Nephron progenitor cell (in vitro differentiated cells): Measurements from ENCODE around the gene ACTBL2.
"Not testable (repeated sequence)": the region's sequence is repeated elsewhere in the genome, so short reads cannot be mapped to it uniquely, and the experiment has no call there.

Experiments
- DNase-seq: peaks from one replicate; pipeline ENCODE4 v3.0.0; 2021
- H3K27ac Mint-ChIP-seq: 2 replicates; pipeline ENCODE4 v1.8.0; 2021; ENCODE audit warnings: mild to moderate bottlenecking, moderate library complexity, mixed read lengths
- H3K27me3 Mint-ChIP-seq: 2 replicates; pipeline ENCODE4 v1.8.0; 2021; ENCODE audit warnings: mild to moderate bottlenecking, low read depth, mixed read lengths; ENCODE audit not compliant: poor library complexity
- H3K36me3 Mint-ChIP-seq: 2 replicates; pipeline ENCODE4 v1.8.0; 2021; ENCODE audit warnings: low read depth, mixed read lengths
- H3K4me1 Mint-ChIP-seq: 2 replicates; pipeline ENCODE4 v1.8.0; 2021; ENCODE audit warnings: mixed read lengths
- H3K4me3 Mint-ChIP-seq: 2 replicates; pipeline ENCODE4 v1.8.0; 2021; ENCODE audit warnings: mild to moderate bottlenecking, moderate library complexity, mixed read lengths
- H3K9me3 Mint-ChIP-seq: 2 replicates; pipeline ENCODE4 v1.8.0; 2021; ENCODE audit warnings: mild to moderate bottlenecking, moderate library complexity, mixed read lengths
- CTCF ChIP-seq: fragments of 200-600 bp; sonication (generic); IDR thresholded peaks from 2 replicates; pipeline ENCODE4 v1.5.0; 2021; ENCODE audit warnings: antibody characterized with exemption

Gene ACTBL2

DNA sequence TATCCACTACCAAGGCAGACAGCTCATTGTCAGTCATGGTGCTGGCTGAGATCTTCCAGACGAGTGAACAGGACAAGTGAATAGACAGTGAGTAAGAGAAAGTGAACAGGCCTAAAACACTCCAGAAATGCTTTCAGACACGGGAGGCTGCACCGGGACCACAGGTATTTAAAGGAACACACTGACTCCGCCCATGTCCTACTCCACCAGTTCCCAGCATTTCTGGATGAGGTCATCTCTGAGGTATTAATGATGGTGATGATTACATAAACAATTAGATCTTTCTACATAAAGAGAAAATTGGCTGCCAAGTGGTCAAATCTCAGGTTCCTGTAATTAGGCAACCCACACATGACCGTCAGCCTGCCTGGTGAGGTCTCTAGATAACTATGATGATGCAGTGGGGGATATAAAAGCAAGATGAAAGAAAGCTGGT lies at the start of gene ACTBL2:
TSS of gene ACTBL2 (minus strand) at position 141 of the 436 bp plus-strand sequence. CDS start at position 37, 104 bp downstream.
- no peak within 1 kb of the TSS for H3K27ac Mint-ChIP-seq
- no peak within 1 kb of the TSS for H3K4me3 Mint-ChIP-seq
- H3K4me1 Mint-ChIP-seq: peaks cover 4% of the 10 kb centered on the region
- TF ChIP-seq CTCF: no peak
- H3K27me3 Mint-ChIP-seq: peaks cover 3% of the 10 kb centered on the region
- H3K36me3 Mint-ChIP-seq: no peaks in the 10 kb centered on the region
- no peak for DNase-seq
- peaks cover 3% of the 10 kb centered on the region for H3K9me3 Mint-ChIP-seq

DNA sequence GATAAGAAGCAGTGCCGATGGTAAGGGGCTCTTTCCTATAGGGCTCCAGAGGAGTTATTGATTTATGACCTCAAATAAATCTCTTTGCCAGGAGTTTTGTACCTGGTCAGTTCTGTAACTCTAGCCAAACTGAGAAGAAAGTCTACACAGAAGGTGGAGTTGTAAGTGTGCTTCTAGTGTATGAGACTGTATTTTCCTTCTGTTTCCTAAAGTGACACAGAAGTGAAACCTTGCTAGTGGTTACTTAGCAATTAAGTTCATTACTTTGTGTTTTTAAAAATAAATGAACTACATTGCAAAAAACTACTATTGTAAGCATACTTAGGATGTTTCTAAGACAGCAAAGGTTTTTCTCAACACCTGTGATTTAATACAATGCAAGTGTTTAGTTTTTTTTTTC lies 48.7 kb upstream of the ACTBL2 start:
- no peaks in the 10 kb centered on the region for H3K36me3 Mint-ChIP-seq
- no peaks in the 10 kb centered on the region for H3K27me3 Mint-ChIP-seq
- TF ChIP-seq CTCF: no peak
- peaks cover 5% of the 10 kb centered on the region for H3K9me3 Mint-ChIP-seq
- no peak for DNase-seq
- no peak overlapping the region for H3K4me3 Mint-ChIP-seq
- no peak overlapping the region for H3K27ac Mint-ChIP-seq
- H3K4me1 Mint-ChIP-seq: peaks cover 37% of the 10 kb centered on the region

GRCh38 chr5:57529864-57530263 lies 47.3 kb upstream of the ACTBL2 start:
- Mint-ChIP-seq H3K27me3 (no peaks in the 10 kb centered on the region), H3K4me1 (peaks cover 46% of the 10 kb centered on the region), H3K36me3 (no peaks in the 10 kb centered on the region), H3K4me3 (no peak overlapping the region), H3K9me3 (peaks cover 5% of the 10 kb centered on the region), H3K27ac (no peak overlapping the region)
- DNase-seq: no peak
- TF ChIP-seq CTCF: no peak

DNA sequence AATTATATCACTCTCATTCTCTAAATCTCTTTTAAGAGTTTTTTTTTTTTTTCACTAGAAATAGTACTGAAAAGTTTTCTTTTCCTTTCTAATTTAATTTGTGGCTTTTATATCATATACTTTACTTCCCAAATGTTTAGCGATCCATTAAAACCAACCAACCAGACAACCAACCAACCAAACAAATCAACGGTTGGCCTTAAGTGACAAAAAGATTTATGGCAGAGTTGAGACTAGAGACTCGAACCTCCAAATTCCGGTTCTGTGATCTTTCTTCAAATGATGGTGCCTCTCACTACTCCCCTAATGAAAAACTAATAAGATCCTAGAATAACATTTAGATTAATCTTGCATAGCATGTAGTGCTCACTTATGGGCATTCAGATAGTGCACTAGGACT lies 45.3 kb upstream of the ACTBL2 start:
- Mint-ChIP-seq H3K4me3 (no peak overlapping the region), H3K36me3 (no peaks in the 10 kb centered on the region), H3K9me3 (peaks cover 5% of the 10 kb centered on the region), H3K27me3 (no peaks in the 10 kb centered on the region), H3K27ac (peak overlapping the region; percentile 73), H3K4me1 (peaks cover 58% of the 10 kb centered on the region)
- TF ChIP-seq CTCF: no peak
- DNase-seq: no peak

DNA sequence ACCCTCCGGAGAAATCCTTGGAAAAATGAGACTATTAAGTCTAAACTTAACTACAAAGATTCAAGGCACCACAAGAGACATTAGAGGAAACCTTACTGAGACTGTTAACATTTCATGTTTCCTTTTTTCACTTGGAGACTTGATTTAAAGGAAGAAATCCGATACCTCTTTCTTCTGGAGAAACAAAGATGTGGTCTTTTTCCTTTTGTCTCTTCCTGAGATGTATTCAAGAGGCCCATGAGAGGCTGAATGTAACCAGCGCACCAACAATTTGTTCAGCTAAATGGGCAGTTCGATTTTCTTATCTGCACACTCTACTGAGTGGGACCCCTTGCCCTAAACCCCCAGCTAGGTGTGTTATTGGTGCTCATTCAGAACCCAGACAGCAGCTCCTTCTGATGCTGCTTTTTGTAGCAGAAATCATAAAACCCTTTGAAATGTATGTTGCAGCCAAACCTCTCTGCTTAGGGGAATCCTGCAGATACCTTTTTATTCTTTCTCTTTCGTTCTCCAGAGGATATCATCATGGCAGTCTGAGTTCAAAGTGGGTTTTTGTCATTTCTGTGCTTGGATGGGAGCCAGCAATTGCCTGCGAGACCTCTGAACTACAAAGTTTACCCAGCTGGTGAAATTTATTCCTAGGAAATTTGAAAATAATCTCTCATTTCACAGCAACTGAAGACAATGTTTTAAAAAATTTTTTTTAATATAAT lies 41.9 kb upstream of the ACTBL2 start:
- DNase-seq: no peak
- peaks cover 36% of the 10 kb centered on the region for H3K4me1 Mint-ChIP-seq

GRCh38 chr5:57522477-57522876 lies 39.9 kb upstream of the ACTBL2 start:
- Mint-ChIP-seq H3K9me3 (peaks cover 41% of the 10 kb centered on the region), H3K4me1 (peaks cover 25% of the 10 kb centered on the region), H3K36me3 (peaks cover 12% of the 10 kb centered on the region)
- DNase-seq, H3K27me3 Mint-ChIP-seq, H3K4me3 Mint-ChIP-seq, H3K27ac Mint-ChIP-seq: not testable (repeated sequence)

More for the DNA sequence above, 41.9 kb upstream of the ACTBL2 start:
- Mint-ChIP-seq H3K27me3 (peaks cover 6% of the 10 kb centered on the region), H3K27ac (peak overlapping the region; percentile 94), H3K9me3 (peaks cover 28% of the 10 kb centered on the region), H3K36me3 (peaks cover 10% of the 10 kb centered on the region), H3K4me3 (no peak overlapping the region)
- TF ChIP-seq CTCF: no peak

DNA sequence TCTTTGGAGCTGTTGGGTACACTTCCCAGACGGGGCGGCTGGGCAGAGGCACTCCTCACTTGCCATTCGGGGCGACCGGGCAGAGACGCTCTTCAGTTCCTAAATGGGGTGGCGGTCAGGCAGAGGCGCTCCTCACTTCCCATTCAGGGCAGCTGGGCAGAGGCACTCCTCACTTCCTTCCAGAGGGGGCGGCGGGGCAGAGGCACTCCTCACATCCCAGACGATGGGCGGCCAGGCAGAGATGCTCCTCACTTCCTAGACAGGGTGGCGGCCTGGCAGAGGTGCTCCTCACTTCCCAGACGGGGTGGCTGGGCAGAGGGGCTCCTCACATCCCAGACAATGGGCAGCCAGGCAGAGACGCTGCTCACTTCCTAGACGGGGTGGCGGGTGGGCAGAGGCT lies 35.8 kb upstream of the ACTBL2 start:
- Mint-ChIP-seq H3K36me3 (peaks cover 12% of the 10 kb centered on the region), H3K9me3 (peaks cover 50% of the 10 kb centered on the region)
- H3K27ac Mint-ChIP-seq, DNase-seq, H3K27me3 Mint-ChIP-seq, H3K4me3 Mint-ChIP-seq, H3K4me1 Mint-ChIP-seq: not testable (repeated sequence)
